ENCODE data around the gene ATIC. TPM values are rescaled to one million over a fixed set of nuclear protein-coding genes. Genes with fewer than 3 reads are reported as not detected.
"Not testable (repeated sequence)": the region's sequence is repeated elsewhere in the genome, so short reads cannot be mapped to it uniquely, and the experiment has no call there.

The ATIC gene
- total and polyA plus RNA-seq, 7 experiments from 2014 or later = 62.1 to 205 (median 85.2) TPM

DNA sequence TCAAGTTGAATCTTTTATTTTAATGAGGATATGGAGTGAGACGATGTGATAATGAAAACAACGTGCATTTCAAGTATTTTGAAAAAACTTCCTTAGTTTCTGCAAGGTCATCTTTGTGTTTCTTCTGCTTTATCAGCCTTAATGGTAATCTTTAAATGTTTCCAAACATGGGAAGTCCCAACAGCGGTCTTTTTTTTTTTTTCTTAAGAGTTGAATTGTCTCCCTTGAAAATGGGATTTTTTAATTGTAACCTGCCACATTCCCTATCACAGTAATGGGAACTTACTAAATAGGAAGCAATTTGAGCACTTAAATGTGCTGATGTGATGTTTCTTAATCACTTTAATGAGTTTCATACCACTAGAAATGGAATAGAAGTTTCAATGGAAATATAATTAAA is 45.8 kb downstream of the ATIC start:
- Mint-ChIP-seq H3K27ac (no peak overlapping the region), H3K27me3 (no peaks in the 10 kb centered on the region), H3K36me3 (peaks cover 13 to 61% (median 43%) of the 10 kb centered on the region in 5 donors), H3K4me1 (no peaks in the 10 kb centered on the region), H3K9me3 (no peaks in the 10 kb centered on the region), H3K4me3 (no peak overlapping the region)
- H3K36me3 ChIP-seq (ENCODE audit: control insufficient read depth in 2 of 3, insufficient read depth in 3 of 3, low read length in 3 of 3) = peaks cover 0 to 6% (median 0%) of the 10 kb centered on the region in 3 experiments
- DNase-seq = no peak
- no peak overlapping the region for H3K4me3 ChIP-seq (ENCODE audit: low read length)
- intact Hi-C loops (cut with micrococcal nuclease) = no loop called here
- H3K27ac ChIP-seq (ENCODE audit: low read depth, low read length) = no peak overlapping the region
- POLR2A ChIA-PET = no interaction called here
- ATAC-seq = no peak
- H3K27me3 ChIP-seq (ENCODE audit: control insufficient read depth in 2 of 2, insufficient read depth in 2 of 2, low read length in 2 of 2) = no peaks in the 10 kb centered on the region
- H3K4me1 ChIP-seq (ENCODE audit: control insufficient read depth in 2 of 2, insufficient read depth in 2 of 2, low read length in 2 of 2) = no peaks in the 10 kb centered on the region
- no peaks in the 10 kb centered on the region for H3K9me3 ChIP-seq (ENCODE audit: control insufficient read depth in 2 of 3, low read length in 3 of 3)
- CTCF ChIA-PET = no interaction called here

GRCh38 chr2:215358312-215358845 is 46.5 kb downstream of the ATIC start:
- H3K36me3 Mint-ChIP-seq = peaks cover 16 to 61% (median 42%) of the 10 kb centered on the region in 5 donors
- CTCF ChIA-PET = no interaction called here
- no peak overlapping the region for H3K4me3 Mint-ChIP-seq
- POLR2A ChIA-PET = no interaction called here
- H3K36me3 ChIP-seq (ENCODE audit: control insufficient read depth in 2 of 3, insufficient read depth in 3 of 3, low read length in 3 of 3) = peaks cover 0 to 6% (median 0%) of the 10 kb centered on the region in 3 experiments
- H3K27me3 Mint-ChIP-seq = no peaks in the 10 kb centered on the region
- no peaks in the 10 kb centered on the region for H3K4me1 ChIP-seq (ENCODE audit: control insufficient read depth in 2 of 2, insufficient read depth in 2 of 2, low read length in 2 of 2)
- H3K9me3 Mint-ChIP-seq = no peaks in the 10 kb centered on the region
- H3K9me3 ChIP-seq (ENCODE audit: control insufficient read depth in 2 of 3, low read length in 3 of 3) = no peaks in the 10 kb centered on the region
- no peak overlapping the region for H3K4me3 ChIP-seq (ENCODE audit: low read length)
- H3K27ac ChIP-seq (ENCODE audit: low read depth, low read length) = no peak overlapping the region
- intact Hi-C loops (cut with micrococcal nuclease) = no loop called here
- H3K27ac Mint-ChIP-seq = no peak overlapping the region
- no peak for ATAC-seq
- DNase-seq = no peak
- H3K4me1 Mint-ChIP-seq = peaks cover 0 to 2% (median 0%) of the 10 kb centered on the region in 7 donors
- H3K27me3 ChIP-seq (ENCODE audit: control insufficient read depth in 2 of 2, insufficient read depth in 2 of 2, low read length in 2 of 2) = no peaks in the 10 kb centered on the region

- Histone ChIP-seq H3K9me3 (ENCODE audit: control insufficient read depth in 2 of 3, low read length in 3 of 3) (no peaks in the 10 kb centered on the region), H3K27ac (ENCODE audit: low read depth, low read length) (no peak overlapping the region), H3K36me3 (ENCODE audit: control insufficient read depth in 2 of 3, insufficient read depth in 3 of 3, low read length in 3 of 3) (peaks cover 0 to 6% (median 0%) of the 10 kb centered on the region in 3 experiments), H3K4me1 (ENCODE audit: control insufficient read depth in 2 of 2, insufficient read depth in 2 of 2, low read length in 2 of 2) (no peaks in the 10 kb centered on the region), H3K27me3 (ENCODE audit: control insufficient read depth in 2 of 2, insufficient read depth in 2 of 2, low read length in 2 of 2) (no peaks in the 10 kb centered on the region), H3K4me3 (ENCODE audit: low read length) (no peak overlapping the region)
- intact Hi-C loops (cut with micrococcal nuclease) = no loop called here
- Mint-ChIP-seq H3K9me3 (no peaks in the 10 kb centered on the region), H3K4me1 (peaks cover 0 to 2% (median 0%) of the 10 kb centered on the region in 7 donors), H3K36me3 (peaks cover 18 to 66% (median 48%) of the 10 kb centered on the region in 5 donors), H3K27ac (no peak overlapping the region), H3K27me3 (no peaks in the 10 kb centered on the region), H3K4me3 (no peak overlapping the region)
- no peak for ATAC-seq
- POLR2A ChIA-PET = no interaction called here
- CTCF ChIA-PET = no interaction called here
- no peak for DNase-seq
These were observed 47.2 kb downstream of the ATIC start for GRCh38 chr2:215358891-215359575.

GRCh38 chr2:215359576-215359922 is 47.7 kb downstream of the ATIC start:
- CTCF ChIA-PET = no interaction called here
- H3K27me3 ChIP-seq (ENCODE audit: control insufficient read depth in 2 of 2, insufficient read depth in 2 of 2, low read length in 2 of 2) = no peaks in the 10 kb centered on the region
- H3K9me3 Mint-ChIP-seq = no peaks in the 10 kb centered on the region

GRCh38 chr2:215360059-215360458 is 48.2 kb downstream of the ATIC start:
- H3K36me3 ChIP-seq (ENCODE audit: control insufficient read depth in 2 of 3, insufficient read depth in 3 of 3, low read length in 3 of 3); H3K9me3 Mint-ChIP-seq; H3K27ac ChIP-seq (ENCODE audit: low read depth, low read length); ATAC-seq; intact Hi-C loops (cut with micrococcal nuclease); H3K4me3 Mint-ChIP-seq; H3K4me3 ChIP-seq (ENCODE audit: low read length); H3K4me1 Mint-ChIP-seq; H3K27me3 ChIP-seq (ENCODE audit: control insufficient read depth in 2 of 2, insufficient read depth in 2 of 2, low read length in 2 of 2); DNase-seq; H3K9me3 ChIP-seq (ENCODE audit: control insufficient read depth in 2 of 3, low read length in 3 of 3); H3K4me1 ChIP-seq (ENCODE audit: control insufficient read depth in 2 of 2, insufficient read depth in 2 of 2, low read length in 2 of 2); POLR2A ChIA-PET; CTCF ChIA-PET; H3K27ac Mint-ChIP-seq; H3K27me3 Mint-ChIP-seq: not testable (repeated sequence)
- peaks cover 21 to 67% (median 49%) of the 10 kb centered on the region in 5 donors for H3K36me3 Mint-ChIP-seq

More at GRCh38 chr2:215359576-215359922, 47.7 kb downstream of the ATIC start:
- no peak for DNase-seq
- Mint-ChIP-seq H3K27me3 (no peaks in the 10 kb centered on the region), H3K36me3 (peaks cover 19 to 67% (median 49%) of the 10 kb centered on the region in 5 donors), H3K4me1 (peaks cover 0 to 2% (median 0%) of the 10 kb centered on the region in 7 donors), H3K27ac (no peak overlapping the region), H3K4me3 (no peak overlapping the region)
- peaks cover 0 to 6% (median 0%) of the 10 kb centered on the region in 3 experiments for H3K36me3 ChIP-seq (ENCODE audit: control insufficient read depth in 2 of 3, insufficient read depth in 3 of 3, low read length in 3 of 3)
- intact Hi-C loops (cut with micrococcal nuclease) = no loop called here
- H3K27ac ChIP-seq (ENCODE audit: low read depth, low read length) = no peak overlapping the region
- H3K9me3 ChIP-seq (ENCODE audit: control insufficient read depth in 2 of 3, low read length in 3 of 3) = no peaks in the 10 kb centered on the region
- H3K4me1 ChIP-seq (ENCODE audit: control insufficient read depth in 2 of 2, insufficient read depth in 2 of 2, low read length in 2 of 2) = no peaks in the 10 kb centered on the region
- ATAC-seq = no peak
- H3K4me3 ChIP-seq (ENCODE audit: low read length) = no peak overlapping the region
- POLR2A ChIA-PET = no interaction called here

- no peak for ATAC-seq
- no peak overlapping the region for H3K27ac ChIP-seq (ENCODE audit: low read depth, low read length)
- CTCF ChIA-PET = interaction anchor here (0.7 kb wide), 1 partner anchor 660 kb away, joined by 3 read pairs; no protein-coding TSS in a partner anchor
These were observed 48.7 kb downstream of the ATIC start for GRCh38 chr2:215360596-215360995.

More at GRCh38 chr2:215360596-215360995, 48.7 kb downstream of the ATIC start:
- H3K27me3 Mint-ChIP-seq = no peaks in the 10 kb centered on the region
- Histone ChIP-seq H3K27me3 (ENCODE audit: control insufficient read depth in 2 of 2, insufficient read depth in 2 of 2, low read length in 2 of 2) (no peaks in the 10 kb centered on the region), H3K4me3 (ENCODE audit: low read length) (no peak overlapping the region), H3K36me3 (ENCODE audit: control insufficient read depth in 2 of 3, insufficient read depth in 3 of 3, low read length in 3 of 3) (peaks cover 0 to 11% (median 0%) of the 10 kb centered on the region in 3 experiments), H3K9me3 (ENCODE audit: control insufficient read depth in 2 of 3, low read length in 3 of 3) (no peaks in the 10 kb centered on the region), H3K4me1 (ENCODE audit: control insufficient read depth in 2 of 2, insufficient read depth in 2 of 2, low read length in 2 of 2) (no peaks in the 10 kb centered on the region)
- no peak overlapping the region for H3K4me3 Mint-ChIP-seq
- intact Hi-C loops (cut with micrococcal nuclease) = no loop called here
- POLR2A ChIA-PET = no interaction called here
- DNase-seq = no peak
- peaks cover 0 to 3% (median 0%) of the 10 kb centered on the region in 11 donors for H3K9me3 Mint-ChIP-seq
- H3K4me1 Mint-ChIP-seq = peaks cover 0 to 2% (median 0%) of the 10 kb centered on the region in 7 donors
- no peak overlapping the region for H3K27ac Mint-ChIP-seq
- peaks cover 19 to 63% (median 47%) of the 10 kb centered on the region in 5 donors for H3K36me3 Mint-ChIP-seq

Measured in naive thymus-derived CD4-positive, alpha-beta T cell (primary cell).